CD1c-positive myeloid dendritic cell (primary cell): ENCODE data around the gene GORASP2.

ENCODE experiments used
- DNase-seq: peaks from one replicate; pipeline ENCODE4 v3.0.0-alpha.2; 2016; ENCODE audit errors: extremely low spot score

GORASP2 gene

GRCh38 chr2:170923799-170924198, 5.3 kb upstream of the GORASP2 start:
- no peak for DNase-seq

- DNase-seq = no peak
Observed at GRCh38 chr2:170924969-170925368, 4.1 kb upstream of the GORASP2 start.

GRCh38 chr2:170925923-170926322, 3.1 kb upstream of the GORASP2 start:
- no peak for DNase-seq

GRCh38 chr2:170926743-170927297, 2.2 kb upstream of the GORASP2 start:
- DNase-seq = no peak

GRCh38 chr2:170928036-170928823, 823 bp upstream of the GORASP2 start:
- DNase-seq = peak; percentile 48

- peak; percentile 35 for DNase-seq
Observed at GRCh38 chr2:170929686-170930050, 615 bp downstream of the GORASP2 start.

- peak; percentile 34 for DNase-seq
Observed at GRCh38 chr2:170930131-170930990, 1.3 kb downstream of the GORASP2 start.

GRCh38 chr2:170930991-170931266, 1.9 kb downstream of the GORASP2 start:
- no peak for DNase-seq

GRCh38 chr2:170932166-170932565, 3.1 kb downstream of the GORASP2 start:
- DNase-seq = no peak

- DNase-seq = no peak
Observed at GRCh38 chr2:170932948-170933347, 3.9 kb downstream of the GORASP2 start.

- DNase-seq = no peak
Observed at GRCh38 chr2:170937709-170938379, 8.8 kb downstream of the GORASP2 start.

GRCh38 chr2:170940066-170940465, 11.0 kb downstream of the GORASP2 start:
- no peak for DNase-seq

GRCh38 chr2:170942615-170943014, 13.6 kb downstream of the GORASP2 start:
- DNase-seq = no peak

GRCh38 chr2:170943041-170943440, 14.0 kb downstream of the GORASP2 start:
- DNase-seq = no peak

GRCh38 chr2:170943596-170943995, 14.5 kb downstream of the GORASP2 start:
- DNase-seq = no peak

GRCh38 chr2:170944545-170944944, 15.5 kb downstream of the GORASP2 start:
- no peak for DNase-seq

- no peak for DNase-seq
Observed at GRCh38 chr2:170949415-170949814, 20.4 kb downstream of the GORASP2 start.

GRCh38 chr2:170950221-170950761, 21.2 kb downstream of the GORASP2 start:
- DNase-seq = peak; percentile 59

GRCh38 chr2:170953941-170954340, 24.9 kb downstream of the GORASP2 start:
- no peak for DNase-seq

- no peak for DNase-seq
Observed at GRCh38 chr2:170963386-170963785, 34.3 kb downstream of the GORASP2 start.

GRCh38 chr2:170965446-170966225, 36.6 kb downstream of the GORASP2 start:
- no peak for DNase-seq
